ENCODE data around the gene NRF1.

NRF1 gene

DNA sequence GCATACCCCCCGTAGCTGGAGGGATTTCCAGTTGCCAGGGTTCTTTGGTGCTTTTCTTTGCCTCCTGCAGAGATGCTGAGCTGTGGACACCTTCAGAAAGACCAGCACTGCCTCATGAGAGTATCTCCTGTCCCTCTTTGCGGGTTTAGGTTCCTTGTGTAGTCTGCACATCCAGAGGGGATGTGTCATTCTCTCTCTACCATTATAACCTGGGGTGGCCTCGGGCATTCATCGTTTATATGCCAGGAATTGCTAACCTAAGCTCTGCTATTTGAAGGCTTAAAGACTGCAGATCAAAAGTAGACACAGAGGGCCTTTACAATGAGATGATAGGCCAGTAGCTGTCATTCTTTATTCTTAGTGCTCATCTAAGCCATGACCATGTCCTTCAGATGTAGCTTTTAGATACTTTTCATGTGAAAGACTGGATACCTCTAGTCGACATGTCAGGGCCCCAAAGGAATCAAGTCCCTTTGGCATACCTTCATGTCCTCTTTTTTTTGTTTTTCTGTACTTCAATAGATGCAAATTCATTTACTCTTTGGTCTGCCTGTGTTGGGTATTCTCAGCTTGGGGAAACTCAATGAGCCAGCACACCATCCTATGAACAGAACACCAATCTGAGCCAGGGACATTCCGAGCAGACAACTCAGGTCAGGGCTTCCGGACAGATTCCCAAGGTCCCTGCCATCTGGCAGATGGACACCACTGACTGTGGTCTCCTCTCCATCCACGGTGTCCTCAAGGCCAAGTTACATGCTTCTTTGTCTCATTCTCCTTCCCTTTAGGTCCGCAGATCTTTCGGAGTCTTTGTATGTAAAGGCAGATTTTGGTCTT is 129.3 kb downstream of the NRF1 start:
- no peak for DNase-seq (ENCODE audit: low read depth in 2 of 2)
- TF ChIP-seq, protein P1, sequence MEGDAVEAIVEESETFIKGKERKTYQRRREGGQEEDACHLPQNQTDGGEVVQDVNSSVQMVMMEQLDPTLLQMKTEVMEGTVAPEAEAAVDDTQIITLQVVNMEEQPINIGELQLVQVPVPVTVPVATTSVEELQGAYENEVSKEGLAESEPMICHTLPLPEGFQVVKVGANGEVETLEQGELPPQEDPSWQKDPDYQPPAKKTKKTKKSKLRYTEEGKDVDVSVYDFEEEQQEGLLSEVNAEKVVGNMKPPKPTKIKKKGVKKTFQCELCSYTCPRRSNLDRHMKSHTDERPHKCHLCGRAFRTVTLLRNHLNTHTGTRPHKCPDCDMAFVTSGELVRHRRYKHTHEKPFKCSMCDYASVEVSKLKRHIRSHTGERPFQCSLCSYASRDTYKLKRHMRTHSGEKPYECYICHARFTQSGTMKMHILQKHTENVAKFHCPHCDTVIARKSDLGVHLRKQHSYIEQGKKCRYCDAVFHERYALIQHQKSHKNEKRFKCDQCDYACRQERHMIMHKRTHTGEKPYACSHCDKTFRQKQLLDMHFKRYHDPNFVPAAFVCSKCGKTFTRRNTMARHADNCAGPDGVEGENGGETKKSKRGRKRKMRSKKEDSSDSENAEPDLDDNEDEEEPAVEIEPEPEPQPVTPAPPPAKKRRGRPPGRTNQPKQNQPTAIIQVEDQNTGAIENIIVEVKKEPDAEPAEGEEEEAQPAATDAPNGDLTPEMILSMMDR (IDR thresholded peaks at IDR 0.05; ENCODE audit: low read depth, low read length), result no peak
- H3K4me3 ChIP-seq (replicated peaks in 1 of 2; ENCODE audit: low read depth in 2 of 2, low read length in 2 of 2), result no peak overlapping the region

DNA sequence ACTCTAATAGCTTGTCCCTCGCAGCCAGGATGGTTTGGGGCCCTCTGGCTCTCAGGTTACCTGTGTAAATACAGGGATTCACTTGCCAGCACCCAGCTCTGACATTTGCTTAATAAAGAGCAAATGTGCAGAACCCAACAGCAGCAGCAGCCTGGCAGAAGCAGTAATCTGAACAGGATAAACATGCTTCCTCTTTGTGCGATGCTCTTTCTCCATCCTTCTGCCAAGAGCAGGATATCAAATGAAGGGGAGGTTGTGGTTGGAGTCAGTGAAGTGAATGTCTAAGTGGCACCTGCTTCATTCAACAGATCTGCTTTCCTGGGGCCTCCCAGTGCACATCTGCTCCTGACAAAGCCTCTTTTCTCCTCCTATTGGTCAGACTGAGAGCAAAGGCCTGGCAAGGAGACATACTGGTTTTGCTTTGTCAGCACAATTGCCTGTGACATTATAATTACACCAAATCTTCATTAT is 130.3 kb downstream of the NRF1 start:
- no peak for DNase-seq (ENCODE audit: low read depth in 2 of 2)
- H3K4me3 ChIP-seq (replicated peaks in 1 of 2; ENCODE audit: low read depth in 2 of 2, low read length in 2 of 2), result no peak overlapping the region
- TF ChIP-seq, protein P1 (IDR thresholded peaks at IDR 0.05; ENCODE audit: low read depth, low read length), result no peak

DNA sequence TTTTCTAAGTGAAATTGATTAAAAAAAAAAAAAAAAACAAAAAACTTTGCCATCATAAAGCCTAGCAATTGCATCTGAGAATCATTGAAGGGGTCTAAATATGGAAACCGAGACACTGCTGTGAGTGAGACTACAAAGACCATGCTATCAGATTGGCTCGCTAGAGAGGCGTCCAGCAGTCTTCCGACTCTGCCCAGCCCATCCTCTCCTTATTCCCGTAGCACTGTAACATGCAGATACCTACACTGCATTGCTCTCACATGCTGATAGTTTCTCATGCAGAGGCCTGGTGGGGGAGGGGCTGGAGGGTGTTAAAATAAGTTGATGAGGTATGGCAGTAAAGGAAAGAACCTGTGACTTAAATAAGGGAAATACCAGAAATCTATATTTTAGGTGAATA is 130.7 kb downstream of the NRF1 start:
- no peak overlapping the region for H3K4me3 ChIP-seq (replicated peaks in 1 of 2; ENCODE audit: low read depth in 2 of 2, low read length in 2 of 2)
- TF ChIP-seq, protein P1 (IDR thresholded peaks at IDR 0.05; ENCODE audit: low read depth, low read length), result no peak
- DNase-seq (ENCODE audit: low read depth in 2 of 2), result no peak

DNA sequence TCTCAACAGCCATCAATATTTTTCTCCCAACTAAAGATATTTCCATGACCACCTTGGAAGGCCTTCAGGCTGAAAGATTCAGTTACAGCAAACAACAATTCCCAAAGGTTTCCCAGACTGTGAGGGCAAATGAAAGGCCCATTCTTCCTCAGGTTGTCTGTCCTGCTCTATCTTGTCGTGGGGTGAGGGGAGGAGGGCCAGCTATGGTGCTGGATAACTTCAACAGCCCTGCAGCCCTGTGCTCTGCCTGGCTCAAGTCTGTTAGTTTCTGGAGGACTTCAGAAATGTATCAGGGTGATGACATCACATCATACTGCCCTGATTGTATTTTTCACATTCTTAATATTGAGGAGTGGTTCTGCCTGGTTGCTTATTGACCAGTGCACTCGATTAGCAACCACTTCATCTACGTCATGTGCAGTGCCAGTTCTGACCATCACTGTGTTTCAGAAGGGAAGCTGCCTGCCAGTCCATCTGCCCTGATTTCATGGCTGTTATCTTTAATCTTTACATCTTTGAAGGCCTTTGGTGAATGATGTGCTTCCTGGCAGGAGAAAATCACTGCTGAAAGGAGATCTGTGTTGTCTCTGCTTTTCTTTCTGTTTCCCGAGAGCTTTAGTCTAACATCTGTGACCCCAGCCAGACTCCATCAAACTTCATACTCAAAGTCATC is 135.5 kb downstream of the NRF1 start:
- DNase-seq (ENCODE audit: low read depth in 2 of 2), result no peak
- TF ChIP-seq, protein P1 (IDR thresholded peaks at IDR 0.05; ENCODE audit: low read depth, low read length), result no peak

DNA sequence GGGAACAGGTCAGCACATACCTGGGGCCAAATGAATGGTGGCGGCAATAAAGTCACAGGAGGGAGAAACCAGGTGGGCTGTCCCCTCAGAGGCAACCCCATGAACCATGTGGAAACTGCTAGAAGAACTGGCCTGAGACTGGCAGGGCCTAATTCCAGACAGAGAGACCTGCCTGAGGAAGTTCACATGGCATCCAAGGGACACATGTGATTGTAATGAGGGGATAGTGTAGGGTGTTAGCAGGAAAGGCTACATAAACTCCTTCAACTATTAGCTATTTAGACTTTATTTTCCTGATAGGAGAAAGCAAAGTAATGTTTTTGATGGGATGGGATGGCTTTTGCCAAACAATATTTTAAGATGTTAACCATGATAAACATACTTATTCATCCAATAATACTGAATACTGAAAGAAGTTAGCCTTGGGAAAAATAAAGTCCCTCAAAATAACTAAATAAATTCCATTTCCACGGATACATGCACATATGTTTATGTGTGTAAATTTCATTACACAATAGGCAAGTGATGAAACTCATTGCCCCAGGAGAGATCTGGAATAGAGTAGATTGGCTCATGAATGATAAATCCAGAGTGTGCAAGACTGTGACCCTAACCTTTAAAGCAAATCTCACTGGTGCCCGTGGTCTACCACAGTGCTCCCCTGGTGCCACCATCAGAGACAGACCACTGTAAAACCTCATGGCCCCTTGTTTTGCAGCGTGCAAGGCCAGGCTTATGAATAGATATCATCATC is 137.0 kb downstream of the NRF1 start:
- DNase-seq (ENCODE audit: low read depth in 2 of 2), result peak; percentile 17 to 42
- no peak overlapping the region for H3K4me3 ChIP-seq (replicated peaks in 1 of 2; ENCODE audit: low read depth in 2 of 2, low read length in 2 of 2)
- TF ChIP-seq, protein P1 (IDR thresholded peaks at IDR 0.05; ENCODE audit: low read depth, low read length), result no peak

More for the DNA sequence above, 135.5 kb downstream of the NRF1 start:
- no peak overlapping the region for H3K4me3 ChIP-seq (replicated peaks in 1 of 2; ENCODE audit: low read depth in 2 of 2, low read length in 2 of 2)

DNA sequence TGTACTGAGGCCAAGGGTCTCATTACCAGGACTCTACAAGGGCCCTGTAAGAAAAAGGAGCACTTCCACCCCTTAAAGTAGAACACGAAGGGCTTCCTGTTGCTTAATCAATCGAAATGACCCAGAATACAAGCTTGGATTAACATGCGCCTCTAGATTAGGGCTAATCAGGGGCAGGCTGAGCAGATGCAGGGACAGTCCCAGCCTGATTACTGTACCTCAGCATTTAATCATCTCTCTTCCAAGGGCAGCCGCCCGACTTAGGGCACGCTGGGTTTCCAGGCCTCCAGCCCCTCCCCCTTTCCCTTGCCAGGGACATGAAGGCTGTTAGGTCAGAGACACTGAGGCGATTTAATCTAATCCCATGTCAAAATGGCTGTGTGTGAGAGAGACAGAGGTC is 138.6 kb downstream of the NRF1 start:
- H3K4me3 ChIP-seq (replicated peaks in 1 of 2; ENCODE audit: low read depth in 2 of 2, low read length in 2 of 2), result no peak overlapping the region
- TF ChIP-seq, protein P1 (IDR thresholded peaks at IDR 0.05; ENCODE audit: low read depth, low read length), result no peak
- no peak for DNase-seq (ENCODE audit: low read depth in 2 of 2)
